GM12873 (cell line): ENCODE results near the gene MGRN1.

ENCODE experiments used
- CTCF ChIP-seq: IDR thresholded peaks from 2 replicates; pipeline ENCODE4 v1.5.1; 2012; ENCODE audit warnings: low read depth, mild to moderate bottlenecking, moderate library complexity, low read length, control low read depth; ENCODE audit not compliant: insufficient read depth; ENCODE audit errors: missing control alignments

The MGRN1 gene

DNA sequence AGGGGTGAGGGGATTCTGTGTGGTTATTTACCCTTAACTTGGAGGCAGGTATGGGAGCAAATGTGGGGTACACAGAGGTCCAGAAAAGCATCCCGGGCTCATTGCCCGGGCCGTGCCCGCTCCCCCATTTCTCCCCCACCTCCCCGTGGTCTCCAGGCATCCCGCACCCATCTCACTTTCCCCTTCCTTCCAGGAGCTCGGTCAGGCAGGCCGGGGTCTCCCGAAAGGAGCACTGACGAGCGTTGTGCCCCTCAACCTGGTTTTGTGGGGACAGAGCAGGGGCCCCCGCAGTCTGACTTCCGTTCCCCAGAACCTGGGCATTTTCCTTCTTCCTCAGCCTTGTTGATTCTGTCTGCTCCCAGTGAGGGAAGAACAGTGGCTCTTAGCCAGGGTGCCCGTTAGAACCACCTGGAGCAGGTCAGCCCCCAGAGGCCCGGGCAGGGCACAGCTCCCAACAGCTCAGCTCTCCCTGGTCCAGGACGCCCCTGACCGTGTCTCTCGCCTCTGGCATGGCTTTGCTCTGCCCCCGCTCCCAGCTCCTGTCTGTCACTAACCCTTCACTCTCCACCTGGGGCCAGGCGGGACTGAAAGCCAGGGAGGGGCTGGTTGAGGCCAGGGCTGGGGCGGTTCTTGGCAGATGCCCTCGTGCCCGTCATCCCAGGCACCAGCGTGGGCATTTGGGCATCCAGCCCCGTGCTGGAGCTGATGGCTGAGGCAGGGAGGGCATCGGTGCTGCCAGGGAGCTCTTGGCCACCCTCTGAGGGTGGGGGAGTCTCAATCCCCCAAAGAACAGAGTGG is 56.2 kb downstream of the MGRN1 start:
- no peak for TF ChIP-seq CTCF

DNA sequence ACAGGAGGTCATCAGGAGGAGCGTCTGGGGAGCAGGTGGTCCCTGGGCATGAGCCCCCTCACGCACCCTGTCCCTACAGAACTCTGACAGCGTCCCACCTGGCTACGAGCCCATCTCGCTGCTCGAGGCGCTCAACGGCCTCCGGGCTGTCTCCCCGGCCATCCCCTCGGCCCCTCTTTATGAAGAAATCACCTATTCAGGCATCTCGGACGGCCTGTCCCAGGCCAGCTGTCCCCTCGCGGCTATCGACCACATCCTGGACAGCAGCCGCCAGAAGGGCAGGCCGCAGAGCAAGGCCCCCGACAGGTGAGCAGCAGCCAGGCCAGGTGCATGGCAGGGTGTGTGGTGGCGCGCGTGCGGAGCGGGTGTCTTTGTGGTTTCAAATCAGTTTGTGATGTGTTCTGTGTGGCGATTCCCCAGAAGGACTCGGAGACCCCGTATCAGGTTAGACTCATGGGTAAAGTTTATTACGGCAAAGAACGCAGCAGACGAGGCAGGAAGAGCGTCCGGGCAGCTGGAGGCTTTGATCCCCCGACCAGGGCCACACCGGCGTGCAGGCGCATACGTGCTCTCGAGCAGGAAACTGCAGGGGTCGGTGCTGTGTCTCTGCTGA is 57.0 kb downstream of the MGRN1 start:
- no peak for TF ChIP-seq CTCF

DNA sequence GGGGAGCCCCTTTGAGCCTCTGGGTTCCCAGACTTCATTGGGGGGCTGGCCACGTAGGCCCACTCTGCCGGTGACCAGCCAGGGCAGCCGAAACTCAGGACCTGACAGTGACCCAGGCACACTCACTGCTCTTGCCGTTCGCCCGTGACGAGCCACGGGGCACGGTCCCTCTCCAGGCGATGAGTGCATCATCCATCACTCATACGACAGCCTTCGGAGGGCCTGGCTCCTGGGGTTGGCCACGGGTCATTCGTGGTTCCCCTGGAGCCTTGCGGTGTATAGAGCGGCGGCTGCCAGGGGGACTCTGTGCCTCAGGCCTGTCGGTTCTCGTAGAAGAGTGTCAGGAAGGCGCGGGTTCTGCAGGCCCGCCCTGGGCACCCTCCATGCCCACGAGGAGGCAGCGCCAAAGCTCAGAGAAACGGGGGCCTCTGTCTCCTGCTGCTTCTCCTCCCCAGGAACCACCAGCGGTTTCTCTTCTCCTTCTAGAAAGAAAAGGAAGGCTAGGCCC is 57.5 kb downstream of the MGRN1 start:
- TF ChIP-seq CTCF: no peak

DNA sequence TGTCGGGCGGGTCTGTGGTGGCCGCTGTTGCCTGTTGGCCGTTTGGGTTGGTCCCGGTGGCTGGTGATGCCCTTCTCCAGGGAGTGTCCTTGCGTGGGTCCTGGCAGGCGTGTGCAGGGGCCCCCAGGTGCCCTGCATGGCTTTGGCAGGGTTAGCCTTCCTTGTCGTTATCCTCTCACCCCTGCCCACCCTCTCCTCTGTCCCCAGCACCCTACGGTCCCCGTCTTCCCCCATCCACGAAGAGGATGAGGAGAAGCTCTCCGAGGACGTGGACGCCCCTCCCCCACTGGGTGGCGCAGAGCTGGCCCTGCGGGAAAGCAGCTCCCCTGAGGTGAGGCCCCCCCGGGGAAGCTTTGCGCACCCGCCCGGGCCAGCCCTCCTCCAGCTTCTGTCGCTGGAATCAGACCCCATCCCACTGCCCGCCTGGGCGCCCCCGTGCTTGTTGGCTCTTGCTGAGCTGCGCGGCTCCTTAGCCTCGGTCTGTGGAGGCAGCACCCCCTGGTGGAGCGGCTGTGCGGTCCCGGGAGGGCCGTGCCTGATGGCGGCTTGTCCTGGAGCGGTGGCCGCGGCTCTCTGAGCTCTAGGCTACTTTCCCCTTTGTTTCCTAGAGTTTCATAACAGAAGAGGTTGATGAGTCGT is 58.1 kb downstream of the MGRN1 start:
- peak; percentile 20 for TF ChIP-seq CTCF

DNA sequence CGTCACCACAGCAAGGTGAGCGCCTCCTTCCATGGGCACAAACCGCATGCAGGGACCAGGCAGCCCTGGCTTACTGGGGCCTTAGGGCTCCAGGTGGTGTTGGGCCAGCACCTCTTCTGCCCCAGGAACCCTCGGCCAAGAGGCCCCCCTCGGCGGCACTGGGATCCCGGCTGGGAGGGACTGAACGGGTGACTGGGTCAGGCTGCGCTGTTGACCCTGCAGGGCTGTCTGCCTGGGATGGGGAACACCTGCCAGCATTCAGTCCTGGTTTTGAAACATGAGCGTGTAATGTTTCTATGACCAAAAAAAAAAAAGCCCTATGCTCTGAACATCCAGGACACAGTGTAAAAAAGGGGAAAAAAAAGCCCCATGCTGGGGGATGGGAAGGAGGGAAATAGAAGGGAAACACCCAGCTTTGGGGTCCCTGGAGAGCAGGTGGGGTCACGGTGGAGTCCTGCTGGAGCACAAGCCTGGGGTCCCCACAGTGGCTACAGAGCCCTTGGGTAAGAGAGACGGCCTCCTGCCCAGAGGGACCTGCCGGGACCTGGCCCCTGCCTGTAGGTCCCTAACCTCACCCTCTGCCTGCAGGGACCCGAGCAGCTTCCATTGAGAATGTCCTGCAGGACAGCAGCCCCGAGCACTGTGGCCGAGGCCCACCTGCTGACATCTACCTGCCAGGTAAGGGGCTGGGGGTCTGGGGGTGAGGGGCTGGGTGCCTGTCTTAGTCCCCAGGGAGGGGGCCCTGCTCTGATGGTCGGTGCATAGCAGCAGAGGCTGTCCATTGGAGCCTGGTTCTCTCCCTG is 58.8 kb downstream of the MGRN1 start:
- no peak for TF ChIP-seq CTCF

- TF ChIP-seq CTCF: no peak
These were observed 59.6 kb downstream of the MGRN1 start for GRCh38 chr16:4684058-4684715.
